Head of caudate nucleus (tissue), 42 donors: ENCODE data around the gene CFHR5.
"Not testable (repeated sequence)": the region's sequence is repeated elsewhere in the genome, so short reads cannot be mapped to it uniquely, and the experiment has no call there.

ENCODE experiments used
- DNase-seq, 42 donors: peaks; one replicate each; pipeline versions ENCODE4 v3.0.0 to v3.0.0-alpha.2; 2020 to 2021; ENCODE audit warnings: mixed read lengths in 7 of 42
- intact Hi-C: fragments of 100-400 bp; cut with DNase I; formaldehyde crosslinking; loops from one replicate; pipeline ENCODE4 v1.15.0; 2022

CFHR5 gene

GRCh38 chr1:197013234-197013633 is 35.9 kb downstream of the CFHR5 start:
- intact Hi-C loops, result no loop called here
- DNase-seq, result no peak

- intact Hi-C loops, result no loop called here
Observed at GRCh38 chr1:197016751-197017150, 39.4 kb downstream of the CFHR5 start.

GRCh38 chr1:197017558-197018146 is 40.3 kb downstream of the CFHR5 start:
- intact Hi-C loops, result no loop called here
- DNase-seq, result no peak

More at GRCh38 chr1:197016751-197017150, 39.4 kb downstream of the CFHR5 start:
- DNase-seq, result no peak

- intact Hi-C loops, result no loop called here
- no peak for DNase-seq
Observed at GRCh38 chr1:197021716-197022115, 44.4 kb downstream of the CFHR5 start.

- intact Hi-C loops, result no loop called here
- DNase-seq, result no peak
Observed at GRCh38 chr1:197024460-197024859, 47.1 kb downstream of the CFHR5 start.

GRCh38 chr1:197027359-197027758 is 50.0 kb downstream of the CFHR5 start:
- intact Hi-C loops, result no loop called here
- DNase-seq, result no peak

GRCh38 chr1:197029749-197030148 is 52.4 kb downstream of the CFHR5 start:
- intact Hi-C loops, result no loop called here
- DNase-seq, result no peak

GRCh38 chr1:197034631-197035339 is 57.4 kb downstream of the CFHR5 start:
- intact Hi-C loops, DNase-seq: not testable (repeated sequence)

- intact Hi-C loops, result no loop called here
- no peak for DNase-seq
Observed at GRCh38 chr1:197036861-197037260, 59.5 kb downstream of the CFHR5 start.

- no peak for DNase-seq
- intact Hi-C loops, result no loop called here
Observed at GRCh38 chr1:197041486-197042353, 64.4 kb downstream of the CFHR5 start.

- no peak for DNase-seq
- intact Hi-C loops, result no loop called here
Observed at GRCh38 chr1:197042676-197043341, 65.5 kb downstream of the CFHR5 start.

- intact Hi-C loops, result no loop called here
- DNase-seq, result no peak
Observed at GRCh38 chr1:197049100-197049499, 71.7 kb downstream of the CFHR5 start.
